ENCODE measurements around the gene PNO1.
A peak's percentile ranks its signal among the peaks of the same experiment; 100 is the strongest.

PNO1 gene

GRCh38 chr2:68196120-68196716, 38.5 kb downstream of the PNO1 start:
- no peak for DNase-seq

GRCh38 chr2:68200157-68200787, 42.6 kb downstream of the PNO1 start:
- DNase-seq = no peak

GRCh38 chr2:68203587-68203986, 45.9 kb downstream of the PNO1 start:
- no peak for DNase-seq

GRCh38 chr2:68206793-68207192, 49.1 kb downstream of the PNO1 start:
- DNase-seq = no peak

- no peak for DNase-seq
Observed at GRCh38 chr2:68214381-68214780, 56.7 kb downstream of the PNO1 start.

GRCh38 chr2:68216454-68217310, 59.0 kb downstream of the PNO1 start:
- no peak for DNase-seq

- DNase-seq = no peak
Observed at GRCh38 chr2:68217729-68218128, 60.0 kb downstream of the PNO1 start.

- no peak for DNase-seq
Observed at GRCh38 chr2:68218343-68218901, 60.7 kb downstream of the PNO1 start.

- no peak for DNase-seq
Observed at GRCh38 chr2:68222287-68222686, 64.6 kb downstream of the PNO1 start.

- no peak for DNase-seq
Observed at GRCh38 chr2:68223419-68223818, 65.7 kb downstream of the PNO1 start.

GRCh38 chr2:68225119-68225632, 67.5 kb downstream of the PNO1 start:
- peak; percentile 33 to 71 for DNase-seq

Data from SW 1271 (cell line).